ENCODE results near the gene PCDHGB3.
A peak's percentile ranks its signal among the peaks of the same experiment; 100 is the strongest.
"Not testable (repeated sequence)": the region's sequence is repeated elsewhere in the genome, so short reads cannot be mapped to it uniquely, and the experiment has no call there.

Gene PCDHGB3

DNA sequence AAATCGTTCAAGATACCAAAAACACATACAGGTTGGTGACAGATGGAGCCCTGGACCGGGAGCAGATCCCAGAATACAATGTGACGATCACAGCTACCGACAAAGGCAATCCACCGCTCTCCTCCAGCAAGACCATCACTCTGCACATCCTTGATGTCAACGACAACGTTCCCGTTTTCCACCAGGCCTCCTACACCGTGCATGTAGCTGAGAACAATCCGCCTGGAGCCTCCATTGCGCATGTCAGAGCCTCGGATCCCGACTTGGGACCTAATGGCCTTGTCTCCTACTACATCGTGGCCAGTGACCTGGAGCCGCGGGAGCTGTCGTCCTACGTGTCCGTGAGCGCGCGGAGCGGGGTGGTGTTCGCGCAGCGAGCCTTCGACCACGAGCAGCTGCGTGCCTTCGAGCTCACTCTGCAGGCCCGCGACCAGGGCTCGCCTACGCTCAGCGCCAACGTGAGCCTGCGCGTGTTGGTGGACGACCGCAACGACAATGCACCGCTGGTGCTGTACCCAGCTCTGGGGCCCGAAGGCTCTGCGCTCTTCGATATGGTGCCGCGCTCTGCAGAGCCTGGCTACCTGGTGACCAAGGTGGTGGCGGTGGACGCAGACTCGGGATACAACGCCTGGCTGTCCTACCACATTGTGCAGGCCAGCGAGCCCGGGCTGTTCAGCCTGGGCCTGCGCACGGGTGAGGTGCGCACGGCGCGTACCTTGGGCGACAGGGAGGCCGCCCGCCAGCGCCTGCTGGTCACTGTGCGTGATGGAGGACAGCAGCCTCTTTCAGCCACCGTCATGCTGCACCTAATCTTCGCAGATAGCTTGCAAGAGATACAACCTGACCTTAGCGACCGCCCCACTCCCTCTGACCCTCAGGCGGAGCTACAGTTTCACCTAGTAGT is 1.8 kb downstream of the PCDHGB3 start:
- Mint-ChIP-seq H3K27me3 (peaks cover 71% of the 10 kb centered on the region), H3K36me3 (ENCODE audit: low read depth) (peaks cover 5% of the 10 kb centered on the region), H3K4me3 (no peak overlapping the region), H3K9me3 (peaks cover 66% of the 10 kb centered on the region), H3K4me1 (ENCODE audit: low read depth) (peaks cover 10% of the 10 kb centered on the region), H3K27ac (no peak overlapping the region)
- intact Hi-C loops (cut with micrococcal nuclease) = no loop called here

DNA sequence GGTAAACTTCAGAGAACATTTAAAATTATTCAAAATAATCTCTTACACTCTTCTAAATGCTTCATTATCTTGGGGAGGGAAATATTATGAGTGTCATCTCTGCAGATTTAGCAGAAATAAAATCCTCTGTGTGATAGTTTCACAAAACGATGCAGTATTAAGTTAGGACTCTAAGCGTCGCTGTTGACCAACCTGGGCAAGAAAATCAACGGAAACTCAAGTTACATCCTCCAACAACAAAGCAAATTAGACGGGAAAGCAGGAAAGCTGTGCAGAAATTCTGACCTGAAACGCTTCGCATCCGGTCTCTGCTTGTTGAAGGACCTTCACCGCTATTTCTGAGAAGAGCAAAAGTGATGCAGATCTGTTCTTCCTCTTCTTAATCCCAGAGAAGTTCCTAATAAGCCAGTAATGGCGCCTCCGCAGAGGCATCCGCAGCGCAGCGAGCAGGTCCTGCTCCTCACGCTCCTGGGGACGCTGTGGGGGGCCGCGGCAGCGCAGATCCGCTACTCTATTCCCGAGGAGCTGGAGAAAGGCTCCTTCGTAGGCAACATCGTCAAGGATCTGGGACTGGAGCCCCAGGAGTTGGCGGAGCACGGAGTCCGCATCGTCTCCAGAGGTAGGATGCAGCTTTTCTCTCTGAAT is 3.8 kb downstream of the PCDHGB3 start, which contains the start of gene PCDHGA6:
PCDHGA6 (plus strand) TSS at position 219 of the 645 bp plus-strand sequence; CDS start at position 412, 193 bp downstream.
- H3K27me3 Mint-ChIP-seq = peaks cover 70% of the 10 kb centered on the region
- intact Hi-C loops (cut with micrococcal nuclease) = no loop called here
- no peak within 1 kb of the TSS for H3K27ac Mint-ChIP-seq
- no peak within 1 kb of the TSS for H3K4me3 Mint-ChIP-seq
- H3K4me1 Mint-ChIP-seq (ENCODE audit: low read depth) = peaks cover 10% of the 10 kb centered on the region
- peaks cover 73% of the 10 kb centered on the region for H3K9me3 Mint-ChIP-seq
- H3K36me3 Mint-ChIP-seq (ENCODE audit: low read depth) = peaks cover 5% of the 10 kb centered on the region

DNA sequence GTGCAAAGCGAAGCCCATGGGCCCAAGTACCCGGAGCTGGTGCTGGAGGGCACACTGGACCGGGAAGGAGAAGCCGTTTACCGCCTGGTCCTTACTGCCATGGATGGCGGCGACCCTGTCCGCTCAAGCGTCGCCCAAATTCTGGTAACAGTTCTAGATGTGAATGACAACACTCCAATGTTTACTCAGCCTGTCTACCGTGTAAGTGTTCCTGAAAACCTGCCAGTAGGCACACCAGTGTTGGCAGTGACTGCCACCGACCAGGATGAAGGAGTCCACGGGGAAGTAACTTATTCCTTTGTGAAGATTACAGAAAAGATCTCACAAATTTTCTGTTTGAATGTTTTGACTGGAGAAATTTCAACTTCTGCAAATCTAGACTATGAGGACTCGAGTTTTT is 4.6 kb downstream of the PCDHGB3 start:
- Mint-ChIP-seq H3K36me3 (ENCODE audit: low read depth) (peaks cover 5% of the 10 kb centered on the region), H3K9me3 (peaks cover 73% of the 10 kb centered on the region), H3K4me3 (no peak overlapping the region), H3K4me1 (ENCODE audit: low read depth) (peaks cover 10% of the 10 kb centered on the region), H3K27ac (no peak overlapping the region), H3K27me3 (peaks cover 66% of the 10 kb centered on the region)
- intact Hi-C loops (cut with micrococcal nuclease) = no loop called here

DNA sequence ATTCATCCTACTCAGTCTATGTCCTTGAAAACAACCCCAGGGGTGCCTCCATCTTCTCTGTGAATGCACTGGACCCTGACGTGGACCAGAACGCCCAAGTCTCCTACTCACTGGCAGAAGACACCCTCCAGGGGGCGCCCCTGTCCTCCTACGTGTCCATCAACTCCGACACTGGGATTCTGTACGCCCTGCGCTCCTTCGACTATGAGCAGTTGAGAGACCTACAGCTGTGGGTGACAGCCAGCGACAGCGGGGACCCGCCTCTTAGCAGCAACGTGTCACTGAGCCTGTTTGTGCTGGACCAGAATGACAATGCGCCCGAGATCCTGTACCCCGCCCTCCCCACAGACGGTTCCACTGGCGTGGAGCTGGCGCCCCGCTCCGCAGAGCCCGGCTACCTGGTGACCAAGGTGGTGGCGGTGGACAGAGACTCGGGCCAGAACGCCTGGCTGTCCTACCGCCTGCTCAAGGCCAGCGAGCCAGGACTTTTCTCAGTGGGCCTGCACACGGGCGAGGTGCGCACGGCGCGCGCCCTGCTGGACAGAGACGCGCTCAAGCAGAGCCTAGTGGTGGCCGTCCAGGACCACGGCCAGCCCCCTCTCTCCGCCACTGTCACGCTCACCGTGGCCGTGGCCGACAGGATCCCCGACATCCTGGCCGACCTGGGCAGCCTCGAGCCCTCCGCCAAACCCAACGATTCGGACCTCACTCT is 5.6 kb downstream of the PCDHGB3 start:
- H3K4me3 Mint-ChIP-seq; H3K36me3 Mint-ChIP-seq (ENCODE audit: low read depth); intact Hi-C loops (cut with micrococcal nuclease); H3K27ac Mint-ChIP-seq; H3K4me1 Mint-ChIP-seq (ENCODE audit: low read depth): not testable (repeated sequence)
- Mint-ChIP-seq H3K9me3 (peaks cover 66% of the 10 kb centered on the region), H3K27me3 (peaks cover 63% of the 10 kb centered on the region)

DNA sequence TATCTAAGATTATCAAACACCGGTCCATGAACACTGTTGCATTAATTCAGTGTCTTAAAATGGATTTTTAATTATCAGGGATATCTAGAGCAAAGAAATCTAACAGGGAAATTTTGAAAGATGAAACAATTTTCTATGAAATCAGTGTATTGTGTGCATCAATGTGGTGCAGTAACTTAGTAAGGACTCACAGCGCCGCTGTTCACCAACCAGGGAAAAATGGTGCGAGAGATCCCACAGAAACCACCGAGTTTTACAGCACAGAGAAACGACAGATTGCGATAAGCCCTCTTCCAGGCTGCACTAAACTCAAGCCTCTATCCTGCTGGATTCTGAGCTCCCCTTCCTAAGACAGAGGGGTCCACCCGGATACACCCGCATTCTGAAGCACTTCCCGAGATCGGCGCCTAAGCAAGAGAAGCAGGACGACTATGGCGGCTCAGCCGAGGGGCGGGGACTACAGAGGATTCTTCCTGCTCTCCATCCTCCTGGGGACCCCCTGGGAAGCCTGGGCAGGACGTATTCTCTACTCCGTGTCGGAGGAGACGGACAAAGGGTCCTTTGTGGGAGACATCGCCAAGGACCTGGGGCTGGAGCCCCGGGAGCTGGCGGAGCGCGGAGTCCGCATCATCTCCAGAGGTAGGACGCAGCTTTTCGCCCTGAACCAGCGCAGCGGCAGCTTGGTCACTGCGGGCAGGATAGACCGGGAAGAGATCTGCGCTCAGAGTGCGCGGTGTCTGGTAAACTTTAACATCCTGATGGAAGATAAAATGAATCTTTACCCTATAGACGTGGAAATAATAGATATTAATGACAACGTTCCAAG is 12.6 kb downstream of the PCDHGB3 start, which contains the start of gene PCDHGA7:
PCDHGA7 (plus strand) TSS at position 274 of the 826 bp plus-strand sequence; CDS start at position 432, 158 bp downstream.
- Mint-ChIP-seq H3K4me3 (peak within 1 kb of the TSS; percentile 71), H3K27ac (no peak within 1 kb of the TSS), H3K27me3 (peaks cover 62% of the 10 kb centered on the region), H3K9me3 (peaks cover 22% of the 10 kb centered on the region), H3K36me3 (ENCODE audit: low read depth) (no peaks in the 10 kb centered on the region), H3K4me1 (ENCODE audit: low read depth) (no peaks in the 10 kb centered on the region)
- intact Hi-C loops (cut with micrococcal nuclease) = no loop called here

DNA sequence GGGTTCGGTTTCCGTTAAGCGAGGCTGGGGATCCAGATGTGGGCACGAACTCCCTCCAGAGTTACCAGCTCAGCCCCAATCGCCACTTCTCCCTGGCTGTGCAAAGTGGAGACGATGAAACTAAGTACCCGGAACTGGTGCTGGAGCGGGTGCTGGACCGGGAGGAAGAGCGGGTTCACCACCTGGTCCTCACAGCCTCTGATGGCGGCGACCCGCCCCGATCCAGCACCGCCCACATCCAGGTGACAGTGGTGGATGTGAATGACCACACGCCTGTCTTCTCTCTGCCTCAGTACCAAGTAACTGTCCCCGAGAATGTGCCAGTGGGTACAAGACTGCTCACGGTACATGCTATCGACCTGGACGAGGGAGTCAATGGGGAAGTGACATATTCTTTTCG is 13.3 kb downstream of the PCDHGB3 start:
- H3K27me3 Mint-ChIP-seq = peaks cover 64% of the 10 kb centered on the region
- H3K9me3 Mint-ChIP-seq = peaks cover 25% of the 10 kb centered on the region
- intact Hi-C loops (cut with micrococcal nuclease) = no loop called here
- H3K36me3 Mint-ChIP-seq (ENCODE audit: low read depth) = no peaks in the 10 kb centered on the region
- no peaks in the 10 kb centered on the region for H3K4me1 Mint-ChIP-seq (ENCODE audit: low read depth)
- no peak overlapping the region for H3K4me3 Mint-ChIP-seq
- H3K27ac Mint-ChIP-seq = no peak overlapping the region

DNA sequence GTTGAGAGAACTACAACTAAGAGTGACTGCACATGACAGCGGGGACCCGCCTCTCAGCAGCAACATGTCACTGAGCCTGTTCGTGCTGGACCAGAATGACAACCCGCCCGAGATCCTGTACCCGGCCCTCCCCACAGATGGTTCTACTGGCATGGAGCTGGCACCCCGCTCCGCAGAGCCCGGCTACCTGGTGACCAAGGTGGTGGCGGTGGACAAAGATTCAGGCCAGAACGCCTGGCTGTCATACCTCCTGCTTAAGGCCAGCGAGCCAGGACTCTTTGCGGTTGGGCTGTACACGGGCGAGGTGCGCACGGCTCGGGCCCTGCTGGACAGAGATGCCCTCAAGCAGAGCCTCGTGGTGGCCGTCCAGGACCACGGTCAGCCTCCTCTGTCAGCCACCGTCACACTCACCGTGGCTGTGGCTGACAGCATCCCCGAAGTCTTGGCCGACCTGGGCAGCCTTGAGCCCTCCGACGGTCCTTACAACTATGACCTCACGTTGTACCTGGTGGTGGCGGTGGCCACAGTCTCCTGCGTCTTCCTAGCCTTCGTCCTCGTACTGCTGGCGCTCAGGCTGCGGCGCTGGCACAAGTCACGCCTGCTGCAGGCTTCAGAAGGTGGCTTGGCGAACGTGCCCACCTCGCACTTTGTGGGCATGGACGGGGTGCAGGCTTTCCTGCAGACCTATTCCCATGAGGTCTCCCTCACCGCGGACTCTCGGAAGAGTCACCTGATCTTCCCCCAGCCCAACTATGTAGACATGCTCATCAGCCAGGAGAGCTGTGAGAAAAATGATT is 14.6 kb downstream of the PCDHGB3 start:
- peaks cover 1% of the 10 kb centered on the region for H3K36me3 Mint-ChIP-seq (ENCODE audit: low read depth)
- no peak overlapping the region for H3K4me3 Mint-ChIP-seq
- H3K27me3 Mint-ChIP-seq = peaks cover 77% of the 10 kb centered on the region
- no peaks in the 10 kb centered on the region for H3K4me1 Mint-ChIP-seq (ENCODE audit: low read depth)
- H3K9me3 Mint-ChIP-seq = peaks cover 38% of the 10 kb centered on the region
- intact Hi-C loops (cut with micrococcal nuclease) = no loop called here
- H3K27ac Mint-ChIP-seq = no peak overlapping the region

DNA sequence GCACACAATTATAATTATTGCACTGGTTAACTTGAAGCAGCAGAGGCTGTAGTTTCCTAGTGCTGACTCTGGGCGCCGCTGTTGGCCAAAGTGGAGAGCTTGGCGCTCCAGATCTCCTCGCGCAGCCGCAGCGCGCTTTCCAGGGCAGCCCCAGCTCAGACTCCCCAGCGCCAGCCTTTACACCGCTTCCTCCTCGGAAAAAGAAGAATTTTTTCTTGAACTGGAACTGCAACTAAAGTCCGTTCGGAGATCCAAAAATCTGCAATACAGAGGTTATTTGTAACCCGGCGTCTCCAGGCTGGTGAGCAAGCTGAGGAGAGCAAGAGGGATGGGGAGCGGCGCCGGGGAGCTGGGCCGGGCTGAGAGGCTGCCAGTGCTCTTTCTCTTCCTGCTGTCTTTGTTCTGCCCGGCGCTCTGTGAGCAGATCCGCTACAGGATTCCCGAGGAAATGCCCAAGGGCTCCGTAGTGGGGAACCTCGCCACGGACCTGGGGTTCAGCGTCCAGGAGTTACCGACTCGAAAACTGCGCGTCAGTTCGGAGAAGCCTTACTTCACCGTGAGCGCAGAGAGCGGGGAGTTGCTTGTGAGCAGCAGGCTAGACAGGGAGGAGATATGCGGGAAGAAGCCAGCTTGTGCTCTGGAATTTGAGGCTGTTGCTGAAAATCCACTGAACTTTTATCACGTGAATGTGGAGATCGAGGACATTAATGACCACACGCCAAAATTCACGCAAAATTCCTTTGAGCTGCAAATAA is 17.7 kb downstream of the PCDHGB3 start, which contains the start of gene PCDHGB4:
PCDHGB4 (plus strand) TSS at position 142 of the 755 bp plus-strand sequence; CDS start at position 329, 187 bp downstream.
- H3K36me3 Mint-ChIP-seq (ENCODE audit: low read depth); intact Hi-C loops (cut with micrococcal nuclease); H3K27ac Mint-ChIP-seq; H3K4me1 Mint-ChIP-seq (ENCODE audit: low read depth): not testable (repeated sequence)
- H3K27me3 Mint-ChIP-seq = peaks cover 74% of the 10 kb centered on the region
- peak within 1 kb of the TSS; percentile 63 for H3K4me3 Mint-ChIP-seq
- H3K9me3 Mint-ChIP-seq = peaks cover 53% of the 10 kb centered on the region

DNA sequence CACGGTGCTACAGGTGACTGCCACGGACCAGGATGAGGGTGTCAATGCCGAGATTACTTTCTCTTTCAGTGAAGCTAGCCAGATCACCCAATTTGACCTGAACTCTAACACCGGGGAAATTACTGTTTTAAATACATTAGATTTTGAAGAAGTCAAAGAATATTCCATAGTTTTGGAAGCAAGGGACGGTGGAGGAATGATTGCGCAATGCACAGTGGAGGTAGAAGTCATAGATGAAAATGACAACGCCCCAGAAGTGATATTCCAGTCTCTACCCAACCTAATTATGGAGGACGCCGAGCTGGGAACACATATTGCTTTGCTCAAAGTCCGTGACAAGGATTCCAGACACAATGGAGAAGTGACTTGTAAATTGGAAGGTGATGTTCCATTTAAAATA is 18.6 kb downstream of the PCDHGB3 start:
- H3K4me1 Mint-ChIP-seq (ENCODE audit: low read depth) = no peaks in the 10 kb centered on the region
- peaks cover 7% of the 10 kb centered on the region for H3K36me3 Mint-ChIP-seq (ENCODE audit: low read depth)
- peaks cover 73% of the 10 kb centered on the region for H3K27me3 Mint-ChIP-seq
- peaks cover 53% of the 10 kb centered on the region for H3K9me3 Mint-ChIP-seq
- no peak overlapping the region for H3K27ac Mint-ChIP-seq
- no peak overlapping the region for H3K4me3 Mint-ChIP-seq
- intact Hi-C loops (cut with micrococcal nuclease) = no loop called here

DNA sequence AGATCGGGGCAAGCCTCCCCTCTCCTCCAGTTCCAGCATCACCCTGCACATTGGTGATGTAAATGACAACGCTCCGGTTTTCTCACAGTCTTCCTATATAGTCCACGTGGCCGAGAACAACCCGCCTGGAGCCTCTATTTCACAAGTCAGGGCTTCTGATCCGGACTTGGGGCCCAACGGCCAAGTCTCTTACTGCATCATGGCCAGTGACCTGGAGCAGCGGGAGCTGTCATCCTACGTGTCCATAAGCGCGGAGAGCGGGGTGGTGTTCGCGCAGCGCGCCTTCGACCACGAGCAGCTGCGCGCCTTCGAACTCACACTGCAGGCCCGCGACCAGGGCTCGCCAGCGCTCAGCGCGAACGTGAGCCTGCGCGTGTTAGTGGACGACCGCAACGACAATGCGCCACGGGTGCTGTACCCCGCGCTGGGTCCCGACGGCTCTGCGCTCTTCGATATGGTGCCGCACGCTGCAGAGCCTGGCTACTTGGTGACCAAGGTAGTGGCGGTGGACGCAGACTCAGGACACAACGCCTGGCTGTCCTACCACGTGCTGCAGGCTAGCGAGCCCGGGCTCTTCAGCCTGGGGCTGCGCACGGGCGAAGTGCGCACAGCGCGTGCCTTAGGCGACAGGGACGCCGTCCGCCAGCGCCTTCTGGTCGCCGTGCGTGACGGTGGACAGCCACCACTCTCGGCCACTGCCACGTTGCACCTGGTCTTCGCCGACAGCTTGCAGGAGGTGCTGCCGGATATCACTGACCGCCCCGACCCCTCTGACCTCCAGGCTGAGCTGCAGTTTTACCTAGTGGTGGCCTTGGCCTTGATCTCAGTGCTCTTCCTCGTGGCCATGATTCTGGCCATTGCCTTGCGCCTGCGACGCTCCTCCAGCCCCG is 19.4 kb downstream of the PCDHGB3 start:
- no peak overlapping the region for H3K27ac Mint-ChIP-seq
- peaks cover 73% of the 10 kb centered on the region for H3K27me3 Mint-ChIP-seq
- peaks cover 57% of the 10 kb centered on the region for H3K9me3 Mint-ChIP-seq
- intact Hi-C loops (cut with micrococcal nuclease) = no loop called here
- no peak overlapping the region for H3K4me3 Mint-ChIP-seq
- peaks cover 7% of the 10 kb centered on the region for H3K36me3 Mint-ChIP-seq (ENCODE audit: low read depth)
- H3K4me1 Mint-ChIP-seq (ENCODE audit: low read depth) = no peaks in the 10 kb centered on the region

DNA sequence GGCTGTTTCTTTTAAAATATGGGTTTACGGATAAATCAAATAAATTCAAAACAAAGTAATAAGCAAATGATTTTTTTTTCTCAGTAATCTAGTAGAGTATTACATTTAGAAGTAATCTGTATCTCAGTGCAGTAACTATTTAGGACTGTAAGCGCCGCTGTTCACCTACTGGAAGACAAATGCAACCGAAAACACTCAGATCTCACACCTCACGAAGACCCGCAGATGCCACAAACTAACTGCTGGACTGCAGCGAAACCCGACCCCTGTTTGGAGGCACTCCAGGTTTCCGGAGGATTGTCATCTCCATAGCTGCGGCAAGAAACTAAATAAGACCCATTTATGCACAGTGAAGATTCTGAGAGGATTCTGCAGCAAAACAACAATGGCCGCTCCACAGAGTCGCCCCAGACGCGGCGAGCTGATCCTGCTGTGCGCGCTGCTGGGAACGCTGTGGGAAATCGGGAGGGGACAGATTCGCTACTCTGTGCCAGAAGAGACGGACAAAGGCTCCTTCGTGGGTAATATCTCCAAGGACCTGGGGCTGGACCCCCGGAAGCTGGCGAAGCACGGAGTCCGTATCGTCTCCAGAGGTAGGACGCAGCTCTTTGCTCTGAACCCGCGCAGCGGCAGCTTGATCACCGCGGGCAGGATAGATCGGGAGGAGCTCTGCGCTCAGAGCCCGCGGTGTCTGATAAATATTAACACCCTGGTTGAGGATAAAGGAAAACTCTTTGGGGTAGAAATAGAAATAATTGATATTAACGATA is 22.6 kb downstream of the PCDHGB3 start, which contains the start of gene PCDHGA8:
PCDHGA8 (plus strand) TSS at position 205 of the 770 bp plus-strand sequence; CDS start at position 386, 181 bp downstream.
- Mint-ChIP-seq H3K27me3 (peaks cover 72% of the 10 kb centered on the region), H3K36me3 (ENCODE audit: low read depth) (peaks cover 7% of the 10 kb centered on the region), H3K4me3 (no peak within 1 kb of the TSS), H3K27ac (no peak within 1 kb of the TSS), H3K4me1 (ENCODE audit: low read depth) (no peaks in the 10 kb centered on the region), H3K9me3 (peaks cover 59% of the 10 kb centered on the region)
- intact Hi-C loops (cut with micrococcal nuclease) = no loop called here

Data from dendritic cell treated with granulocyte-macrophage colony-stimulating factor and Interleukin-4, amounts not matched to agents 40 ng/mL and 50 ng/mL, for 4 days (primary cell).